Gastroesophageal sphincter (tissue), 3 donors: ENCODE measurements around the gene HBQ1.

Experiments used
- CTCF ChIP-seq, 4 experiments: fragments of 200-600 bp in 2 of 4; fragments of 450-650 bp in 2 of 4; sonication (generic) in 1 of 4; IDR thresholded peaks; one replicate each; pipeline ENCODE4 v1.5.1; 2017 to 2019; ENCODE audit warnings: antibody characterized with exemption in 4 of 4, mild to moderate bottlenecking in 2 of 4, moderate library complexity in 2 of 4
- EP300 ChIP-seq: sonication (generic); formaldehyde crosslinking; IDR thresholded peaks from one replicate; pipeline ENCODE4 v1.6.1; 2017; ENCODE audit warnings: antibody characterized with exemption, mild to moderate bottlenecking
- POLR2A ChIP-seq, 2 donors: fragments of 450-650 bp; IDR thresholded peaks; one replicate each; pipeline ENCODE4 v1.6.1; 2017; ENCODE audit warnings: antibody characterized with exemption in 2 of 2, mild to moderate bottlenecking in 2 of 2, moderate library complexity in 1 of 2
- POLR2AphosphoS5 ChIP-seq: sonication (generic); formaldehyde crosslinking; IDR thresholded peaks from one replicate; pipeline ENCODE4 v1.6.1; 2017; ENCODE audit warnings: antibody characterized with exemption

- no peak for TF ChIP-seq CTCF (IDR thresholded peaks at IDR 0.05)
- TF ChIP-seq POLR2A (IDR thresholded peaks at IDR 0.05), result no peak
- no peak for TF ChIP-seq POLR2AphosphoS5
- TF ChIP-seq EP300, result no peak
These were observed 2.1 kb upstream of the HBQ1 start for GRCh38 chr16:177981-178667.
